B cell (primary cell): ENCODE data around the gene STYXL1.

ENCODE experiments used
- CTCF ChIP-seq: fragments of 200-600 bp; IDR thresholded peaks from one replicate; pipeline ENCODE4 v1.8.0; 2022; ENCODE audit warnings: antibody characterized with exemption, mild to moderate bottlenecking
- EZH2 ChIP-seq: IDR thresholded peaks from 2 replicates; pipeline ENCODE4 v1.6.1; 2012; ENCODE audit warnings: borderline replicate concordance, low read depth, mild to moderate bottlenecking, moderate library complexity, low read length; ENCODE audit not compliant: insufficient read depth, poor library complexity, severe bottlenecking

- TF ChIP-seq CTCF = no peak
- TF ChIP-seq EZH2 = no peak
Observed at GRCh38 chr7:75996476-75996875, 51.3 kb downstream of the STYXL1 start.
